Upper lobe of left lung (tissue), 6 donors: ENCODE data around the gene ELP1. TPM values are rescaled to one million over a fixed set of nuclear protein-coding genes. Genes with fewer than 3 reads are reported as not detected.
"Not testable (repeated sequence)": the region's sequence is repeated elsewhere in the genome, so short reads cannot be mapped to it uniquely, and the experiment has no call there.

ENCODE experiments used
- ATAC-seq, 2 donors: fragments of 200-7000 bp; cut with Tn5 transposase; one replicate each; pipeline ENCODE4 v1.9.1; 2022; ENCODE audit warnings: mild to moderate bottlenecking in 2 of 2, moderate library complexity in 2 of 2; ENCODE audit not compliant: low FRiP score in 2 of 2
- DNase-seq, 2 donors: peaks; one replicate each; pipeline ENCODE4 v3.0.0-alpha.2; 2019 to 2020
- H3K27ac ChIP-seq, 4 donors: fragments of 200-600 bp; sonication (generic); one replicate each; pipeline ENCODE4 v1.5.1; 2016 to 2019
- H3K27me3 ChIP-seq, 4 donors: fragments of 200-600 bp; sonication (generic); one replicate each; pipeline ENCODE4 v1.5.1; 2017 to 2019
- H3K36me3 ChIP-seq, 4 donors: fragments of 200-600 bp; sonication (generic); one replicate each; pipeline ENCODE4 v1.5.1; 2016 to 2019
- H3K4me1 ChIP-seq, 4 donors: fragments of 200-600 bp; sonication (generic); one replicate each; pipeline ENCODE4 v1.5.1; 2018 to 2019
- H3K4me3 ChIP-seq, 4 donors: fragments of 200-600 bp; sonication (generic); one replicate each; pipeline ENCODE4 v1.5.1; 2017 to 2019; ENCODE audit warnings: mild to moderate bottlenecking in 2 of 4, moderate library complexity in 1 of 4
- H3K9me3 ChIP-seq, 4 donors: fragments of 200-600 bp; sonication (generic); one replicate each; pipeline ENCODE4 v1.5.1; 2018 to 2019
- CTCF ChIP-seq, 6 experiments: fragments of 450-650 bp in 4 of 6; fragments of 200-600 bp in 2 of 6; sonication (generic) in 2 of 6; IDR thresholded peaks; one replicate each; pipeline ENCODE4 v1.5.1; 2016 to 2019; ENCODE audit warnings: antibody characterized with exemption in 6 of 6
- EP300 ChIP-seq, 4 donors: sonication (generic); formaldehyde crosslinking; IDR thresholded peaks; one replicate each; pipeline ENCODE4 v1.5.1; 2017; ENCODE audit warnings: antibody characterized with exemption in 4 of 4, control low read depth in 2 of 4
- POLR2A ChIP-seq, 4 donors: fragments of 450-650 bp; IDR thresholded peaks; one replicate each; pipeline ENCODE4 v1.5.1; 2016 to 2017; ENCODE audit warnings: antibody characterized with exemption in 4 of 4, mild to moderate bottlenecking in 2 of 4
- POLR2AphosphoS5 ChIP-seq, 2 donors: sonication (generic); formaldehyde crosslinking; IDR thresholded peaks; one replicate each; pipeline ENCODE4 v1.5.1; 2017; ENCODE audit warnings: antibody characterized with exemption in 2 of 2
- WGBS, 2 donors: methylation state at CpG; one replicate each; pipeline ENCODE4 v1.1.5; 2017 to 2018; 5-methylcytosine and 5-hydroxymethylcytosine counted together
- total RNA-seq, 6 donors: library from RNA; depleted of rRNA in 4 of 6; stranded (reverse); fragments of >200 nt in 4 of 6; gene quantifications; one replicate each; pipeline versions ENCODE4 v1.1.0 to v1.2.1, GENCODE V29; 2016 to 2021
- donor health status: DM: no; HTN: no; CAD: no; lungs with moderate emphysema.
- donor health status: DM: no; HTN: yes; CAD: no; lungs with severe emphysema.

ELP1 gene
- total RNA-seq, 6 donors from 2014 or later: 11.3 to 55.4 (median 18.5) TPM

GRCh38 chr9:108903420-108904103 is 30.4 kb downstream of the ELP1 start:
- ATAC-seq (no peak), DNase-seq (no peak)
- Histone ChIP-seq H3K27me3 (no peaks in the 10 kb centered on the region), H3K4me1 (no peaks in the 10 kb centered on the region), H3K4me3 (no peak overlapping the region), H3K27ac (no peak overlapping the region), H3K36me3 (peaks cover 9 to 100% (median 41%) of the 10 kb centered on the region in 4 donors), H3K9me3 (no peaks in the 10 kb centered on the region)
- TF ChIP-seq POLR2A (IDR thresholded peaks at IDR 0.05) (no peak), CTCF (IDR thresholded peaks at IDR 0.05) (no peak), POLR2AphosphoS5 (IDR thresholded peaks at IDR 0.05) (no peak), EP300 (IDR thresholded peaks at IDR 0.05) (no peak)
- WGBS, 2 donors: 74 to 78% methylated on average over 2 of the region's 2 CpGs

- ATAC-seq: no peak
- no peak for DNase-seq
- peaks cover 16 to 99% (median 51%) of the 10 kb centered on the region in 4 donors for H3K36me3 ChIP-seq
Observed at GRCh38 chr9:108900176-108900575, 33.7 kb downstream of the ELP1 start.

GRCh38 chr9:108899023-108899695 is 34.8 kb downstream of the ELP1 start:
- H3K9me3 ChIP-seq, H3K4me1 ChIP-seq, H3K27ac ChIP-seq, ATAC-seq, H3K4me3 ChIP-seq, H3K27me3 ChIP-seq, DNase-seq: not testable (repeated sequence)
- H3K36me3 ChIP-seq: peaks cover 19 to 99% (median 56%) of the 10 kb centered on the region in 4 donors
- WGBS, 2 donors: 89 to 94% methylated on average over 8 of the region's 8 CpGs

More at GRCh38 chr9:108900176-108900575, 33.7 kb downstream of the ELP1 start:
- no peaks in the 10 kb centered on the region for H3K4me1 ChIP-seq
- 94 to 97% methylated on average over 5 of the region's 5 CpGs for WGBS, 2 donors
- no peaks in the 10 kb centered on the region for H3K9me3 ChIP-seq
- H3K27me3 ChIP-seq: no peaks in the 10 kb centered on the region
- H3K4me3 ChIP-seq: no peak overlapping the region
- TF ChIP-seq EP300 (IDR thresholded peaks at IDR 0.05) (no peak), POLR2A (IDR thresholded peaks at IDR 0.05) (no peak), POLR2AphosphoS5 (IDR thresholded peaks at IDR 0.05) (no peak), CTCF (IDR thresholded peaks at IDR 0.05) (no peak)
- H3K27ac ChIP-seq: no peak overlapping the region

GRCh38 chr9:108897324-108898096 is 36.4 kb downstream of the ELP1 start:
- TF ChIP-seq CTCF (IDR thresholded peaks at IDR 0.05) (no peak), POLR2A (IDR thresholded peaks at IDR 0.05) (no peak), EP300 (IDR thresholded peaks at IDR 0.05) (no peak), POLR2AphosphoS5 (IDR thresholded peaks at IDR 0.05) (no peak)
- no peaks in the 10 kb centered on the region for H3K27me3 ChIP-seq
- no peak for DNase-seq
- no peak overlapping the region for H3K27ac ChIP-seq
- H3K36me3 ChIP-seq: peaks cover 25 to 98% (median 62%) of the 10 kb centered on the region in 4 donors
- 93 to 100% methylated on average over 2 of the region's 2 CpGs for WGBS, 2 donors
- no peak overlapping the region for H3K4me3 ChIP-seq
- no peaks in the 10 kb centered on the region for H3K4me1 ChIP-seq
- no peaks in the 10 kb centered on the region for H3K9me3 ChIP-seq
- ATAC-seq: no peak
